Measurements from ENCODE around the gene PDGFC.
A peak's percentile ranks its signal among the peaks of the same experiment; 100 is the strongest.

PDGFC gene

DNA sequence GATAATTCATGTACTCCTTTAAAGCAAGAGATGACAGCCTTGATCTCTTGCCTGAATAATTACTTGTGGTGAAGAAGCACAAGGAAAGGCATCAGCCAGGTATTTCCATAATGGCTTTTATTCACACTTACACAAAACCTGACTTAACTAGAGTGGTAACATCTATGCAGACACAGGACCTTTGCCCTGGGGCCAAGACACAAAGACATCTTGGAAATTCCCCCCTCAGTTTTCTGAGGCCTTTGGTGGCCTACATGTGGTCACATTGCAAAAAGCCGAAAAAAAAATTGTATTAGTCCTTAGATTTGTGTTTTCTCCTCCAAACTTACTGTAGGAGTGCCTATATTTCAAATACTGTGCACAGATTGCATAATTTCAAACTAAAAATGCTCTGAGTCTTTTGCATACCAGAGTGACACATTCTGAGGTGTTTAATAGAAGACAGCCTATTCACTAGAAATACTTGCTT lies 172.4 kb downstream of the PDGFC start:
- no peaks in the 10 kb centered on the region for H3K4me1 ChIP-seq (ENCODE audit: control insufficient read depth, low read depth, low read length)
- H4K8ac ChIP-seq (ENCODE audit: low read depth, low read length): no peak overlapping the region
- H3K79me1 ChIP-seq (ENCODE audit: low read length): no peaks in the 10 kb centered on the region
- no peak overlapping the region for H3K4me3 ChIP-seq (ENCODE audit: low read length)
- no peak overlapping the region for H2AK5ac ChIP-seq (ENCODE audit: low read length)
- no peak overlapping the region for H3K23ac ChIP-seq (ENCODE audit: low read length)
- no peak overlapping the region for H3K4me2 ChIP-seq (ENCODE audit: low read length)
- H2BK120ac ChIP-seq (ENCODE audit: low read depth, low read length): no peak overlapping the region
- WGBS (ENCODE audit: extremely low coverage, insufficient coverage, low lambda C conversion rate): no CpG with 5 or more reads among the region's 1 CpG
- H3K27me3 ChIP-seq (ENCODE audit: insufficient read depth, low read length, poor library complexity): no peaks in the 10 kb centered on the region
- no peaks in the 10 kb centered on the region for H3K36me3 ChIP-seq (ENCODE audit: control insufficient read depth, insufficient read depth, low read length)
- DNase-seq: peak; percentile 31
- H4K5ac ChIP-seq (ENCODE audit: low read length): no peak overlapping the region
- no peak overlapping the region for H3K56ac ChIP-seq (ENCODE audit: low read length)
- H3K4ac ChIP-seq (ENCODE audit: low read depth, low read length): no peak overlapping the region
- no peak overlapping the region for H2BK15ac ChIP-seq (replicated peaks; ENCODE audit: low read depth)
- no peak overlapping the region for H3K9ac ChIP-seq (ENCODE audit: low read length)
- H3K27ac ChIP-seq (ENCODE audit: low read depth, low read length): no peak overlapping the region
- no peak overlapping the region for H3K18ac ChIP-seq (ENCODE audit: low read length)
- no peaks in the 10 kb centered on the region for H3K79me2 ChIP-seq (ENCODE audit: control insufficient read depth, insufficient read depth, low read length)
- H2BK5ac ChIP-seq (ENCODE audit: low read length): no peak overlapping the region

DNA sequence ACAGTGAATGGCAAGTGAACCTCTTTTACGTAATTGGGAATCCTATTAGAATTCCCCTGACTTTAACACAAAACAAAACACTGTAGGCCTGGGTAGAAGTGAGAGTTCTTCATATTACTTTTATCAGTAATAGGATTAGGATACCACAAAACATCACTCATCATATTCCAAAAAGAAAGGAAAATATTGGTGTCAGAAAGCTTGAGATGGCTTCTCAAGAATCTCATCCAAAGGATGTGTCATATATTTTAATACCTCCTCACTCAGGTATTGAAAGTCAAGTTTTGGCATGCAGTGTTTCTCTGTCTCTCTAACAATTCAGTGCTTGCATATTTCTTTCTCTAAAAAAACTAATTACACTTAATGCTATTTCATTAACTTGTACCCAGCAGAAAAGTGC lies 173.2 kb downstream of the PDGFC start:
- H3K23ac ChIP-seq (ENCODE audit: low read length): no peak overlapping the region
- H3K36me3 ChIP-seq (ENCODE audit: control insufficient read depth, insufficient read depth, low read length): no peaks in the 10 kb centered on the region
- no peak overlapping the region for H3K56ac ChIP-seq (ENCODE audit: low read length)
- no peaks in the 10 kb centered on the region for H3K4me1 ChIP-seq (ENCODE audit: control insufficient read depth, low read depth, low read length)
- no peak overlapping the region for H2BK15ac ChIP-seq (replicated peaks; ENCODE audit: low read depth)
- H2BK5ac ChIP-seq (ENCODE audit: low read length): no peak overlapping the region
- no peaks in the 10 kb centered on the region for H3K79me2 ChIP-seq (ENCODE audit: control insufficient read depth, insufficient read depth, low read length)
- no peak overlapping the region for H2AK5ac ChIP-seq (ENCODE audit: low read length)
- H3K4ac ChIP-seq (ENCODE audit: low read depth, low read length): no peak overlapping the region
- H3K27me3 ChIP-seq (ENCODE audit: insufficient read depth, low read length, poor library complexity): no peaks in the 10 kb centered on the region
- no peak overlapping the region for H3K18ac ChIP-seq (ENCODE audit: low read length)
- WGBS (ENCODE audit: extremely low coverage, insufficient coverage, low lambda C conversion rate): no CpG with 5 or more reads among the region's 1 CpG
- no peak overlapping the region for H3K4me3 ChIP-seq (ENCODE audit: low read length)
- no peak overlapping the region for H3K9ac ChIP-seq (ENCODE audit: low read length)
- H4K8ac ChIP-seq (ENCODE audit: low read depth, low read length): no peak overlapping the region
- no peaks in the 10 kb centered on the region for H3K79me1 ChIP-seq (ENCODE audit: low read length)
- no peak overlapping the region for H3K4me2 ChIP-seq (ENCODE audit: low read length)
- H4K5ac ChIP-seq (ENCODE audit: low read length): no peak overlapping the region
- no peak for DNase-seq
- no peak overlapping the region for H3K27ac ChIP-seq (ENCODE audit: low read depth, low read length)
- H2BK120ac ChIP-seq (ENCODE audit: low read depth, low read length): no peak overlapping the region

DNA sequence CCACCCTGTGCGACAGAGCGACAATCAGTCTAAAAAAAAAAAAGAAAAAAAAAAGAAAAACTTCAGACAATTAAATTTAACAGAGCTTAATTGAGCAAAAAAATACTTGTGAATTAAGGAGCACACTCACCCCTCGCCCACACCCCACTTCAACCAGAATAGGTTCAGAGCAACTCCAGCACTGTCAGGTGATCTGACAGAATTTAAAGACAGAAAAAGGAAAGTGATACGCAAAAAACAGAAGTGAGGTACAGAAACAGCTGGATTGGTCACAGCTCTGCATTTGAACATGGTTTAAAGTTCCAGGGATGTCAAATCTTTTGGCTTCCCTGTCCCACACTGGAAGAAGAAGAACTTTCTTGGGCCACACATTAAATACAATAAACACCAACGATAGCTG lies 174.4 kb downstream of the PDGFC start:
- no peak overlapping the region for H3K4me3 ChIP-seq (ENCODE audit: low read length)
- H2BK15ac ChIP-seq (replicated peaks; ENCODE audit: low read depth): no peak overlapping the region
- WGBS (ENCODE audit: extremely low coverage, insufficient coverage, low lambda C conversion rate): no CpG with 5 or more reads among the region's 5 CpGs
- H3K18ac ChIP-seq (ENCODE audit: low read length): no peak overlapping the region
- no peak overlapping the region for H3K23ac ChIP-seq (ENCODE audit: low read length)
- H3K4me1 ChIP-seq (ENCODE audit: control insufficient read depth, low read depth, low read length): no peaks in the 10 kb centered on the region
- no peak overlapping the region for H3K9ac ChIP-seq (ENCODE audit: low read length)
- H3K56ac ChIP-seq (ENCODE audit: low read length): no peak overlapping the region
- no peaks in the 10 kb centered on the region for H3K36me3 ChIP-seq (ENCODE audit: control insufficient read depth, insufficient read depth, low read length)
- no peak overlapping the region for H4K5ac ChIP-seq (ENCODE audit: low read length)
- no peak overlapping the region for H2BK120ac ChIP-seq (ENCODE audit: low read depth, low read length)
- no peak overlapping the region for H3K4ac ChIP-seq (ENCODE audit: low read depth, low read length)
- no peak overlapping the region for H3K27ac ChIP-seq (ENCODE audit: low read depth, low read length)
- H3K79me2 ChIP-seq (ENCODE audit: control insufficient read depth, insufficient read depth, low read length): no peaks in the 10 kb centered on the region
- no peak overlapping the region for H2BK5ac ChIP-seq (ENCODE audit: low read length)
- no peaks in the 10 kb centered on the region for H3K79me1 ChIP-seq (ENCODE audit: low read length)
- no peak overlapping the region for H2AK5ac ChIP-seq (ENCODE audit: low read length)
- no peak overlapping the region for H3K4me2 ChIP-seq (ENCODE audit: low read length)
- H4K8ac ChIP-seq (ENCODE audit: low read depth, low read length): no peak overlapping the region
- H3K27me3 ChIP-seq (ENCODE audit: insufficient read depth, low read length, poor library complexity): no peaks in the 10 kb centered on the region
- DNase-seq: no peak

DNA sequence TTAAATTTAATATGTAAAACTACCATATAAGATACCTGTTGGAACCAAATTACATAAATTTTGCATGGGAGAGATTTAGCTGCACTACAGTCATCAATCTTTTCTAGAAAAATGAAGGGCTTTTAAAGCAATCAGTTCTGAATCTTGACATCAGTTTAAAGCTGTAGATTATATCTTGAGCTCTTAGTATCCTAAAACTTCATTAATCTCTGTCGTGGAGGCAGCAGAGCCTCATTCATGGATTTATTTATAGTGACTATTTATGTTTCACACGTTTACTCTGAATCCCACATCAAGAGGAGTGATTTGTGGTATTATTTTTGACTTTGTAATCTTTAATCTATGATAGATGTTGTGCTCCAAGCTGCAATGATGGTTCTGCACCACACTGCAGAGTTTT lies 175.9 kb downstream of the PDGFC start:
- H4K8ac ChIP-seq (ENCODE audit: low read depth, low read length): no peak overlapping the region
- no peak overlapping the region for H3K9ac ChIP-seq (ENCODE audit: low read length)
- no peaks in the 10 kb centered on the region for H3K4me1 ChIP-seq (ENCODE audit: control insufficient read depth, low read depth, low read length)
- no peak overlapping the region for H2AK5ac ChIP-seq (ENCODE audit: low read length)
- H3K18ac ChIP-seq (ENCODE audit: low read length): no peak overlapping the region
- H3K79me1 ChIP-seq (ENCODE audit: low read length): no peaks in the 10 kb centered on the region
- H2BK120ac ChIP-seq (ENCODE audit: low read depth, low read length): no peak overlapping the region
- no peak overlapping the region for H2BK15ac ChIP-seq (replicated peaks; ENCODE audit: low read depth)
- H3K27ac ChIP-seq (ENCODE audit: low read depth, low read length): no peak overlapping the region
- no peak overlapping the region for H4K5ac ChIP-seq (ENCODE audit: low read length)
- no peaks in the 10 kb centered on the region for H3K36me3 ChIP-seq (ENCODE audit: control insufficient read depth, insufficient read depth, low read length)
- no peak overlapping the region for H3K56ac ChIP-seq (ENCODE audit: low read length)
- no peak overlapping the region for H3K23ac ChIP-seq (ENCODE audit: low read length)
- no peak overlapping the region for H3K4ac ChIP-seq (ENCODE audit: low read depth, low read length)
- DNase-seq: no peak
- no peak overlapping the region for H2BK5ac ChIP-seq (ENCODE audit: low read length)
- no peaks in the 10 kb centered on the region for H3K27me3 ChIP-seq (ENCODE audit: insufficient read depth, low read length, poor library complexity)
- no peak overlapping the region for H3K4me3 ChIP-seq (ENCODE audit: low read length)
- no peaks in the 10 kb centered on the region for H3K79me2 ChIP-seq (ENCODE audit: control insufficient read depth, insufficient read depth, low read length)
- no CpG with 5 or more reads among the region's 2 CpGs for WGBS (ENCODE audit: extremely low coverage, insufficient coverage, low lambda C conversion rate)
- no peak overlapping the region for H3K4me2 ChIP-seq (ENCODE audit: low read length)

DNA sequence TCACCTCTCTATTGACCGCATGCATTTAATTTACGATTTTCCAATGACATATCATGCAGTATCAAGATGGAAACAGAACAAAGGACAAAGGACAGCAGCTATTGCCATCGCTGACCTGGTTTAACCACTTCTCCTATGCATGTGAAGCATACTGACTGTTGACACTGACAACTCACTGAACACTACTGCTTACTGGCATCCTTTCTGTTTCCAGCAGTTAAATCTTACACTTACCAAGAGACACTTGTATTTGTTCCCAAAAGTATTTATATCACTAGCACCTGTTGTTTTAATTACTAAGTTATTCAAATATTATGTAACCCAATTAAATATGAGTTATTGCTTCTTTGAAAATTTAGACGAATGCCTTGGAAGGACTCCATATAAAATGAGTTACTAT lies 176.7 kb downstream of the PDGFC start:
- H3K9ac ChIP-seq (ENCODE audit: low read length): no peak overlapping the region
- H2AK5ac ChIP-seq (ENCODE audit: low read length): no peak overlapping the region
- no peaks in the 10 kb centered on the region for H3K79me2 ChIP-seq (ENCODE audit: control insufficient read depth, insufficient read depth, low read length)
- no peak overlapping the region for H3K27ac ChIP-seq (ENCODE audit: low read depth, low read length)
- DNase-seq: no peak
- H2BK15ac ChIP-seq (replicated peaks; ENCODE audit: low read depth): no peak overlapping the region
- no peaks in the 10 kb centered on the region for H3K79me1 ChIP-seq (ENCODE audit: low read length)
- H3K23ac ChIP-seq (ENCODE audit: low read length): no peak overlapping the region
- no peak overlapping the region for H4K5ac ChIP-seq (ENCODE audit: low read length)
- no peak overlapping the region for H2BK120ac ChIP-seq (ENCODE audit: low read depth, low read length)
- H3K4me1 ChIP-seq (ENCODE audit: control insufficient read depth, low read depth, low read length): no peaks in the 10 kb centered on the region
- H3K36me3 ChIP-seq (ENCODE audit: control insufficient read depth, insufficient read depth, low read length): no peaks in the 10 kb centered on the region
- no peak overlapping the region for H2BK5ac ChIP-seq (ENCODE audit: low read length)
- H3K27me3 ChIP-seq (ENCODE audit: insufficient read depth, low read length, poor library complexity): no peaks in the 10 kb centered on the region
- no peak overlapping the region for H4K8ac ChIP-seq (ENCODE audit: low read depth, low read length)
- no peak overlapping the region for H3K4me2 ChIP-seq (ENCODE audit: low read length)
- no CpG with 5 or more reads among the region's 4 CpGs for WGBS (ENCODE audit: extremely low coverage, insufficient coverage, low lambda C conversion rate)
- no peak overlapping the region for H3K56ac ChIP-seq (ENCODE audit: low read length)
- no peak overlapping the region for H3K4ac ChIP-seq (ENCODE audit: low read depth, low read length)
- no peak overlapping the region for H3K18ac ChIP-seq (ENCODE audit: low read length)
- H3K4me3 ChIP-seq (ENCODE audit: low read length): no peak overlapping the region

DNA sequence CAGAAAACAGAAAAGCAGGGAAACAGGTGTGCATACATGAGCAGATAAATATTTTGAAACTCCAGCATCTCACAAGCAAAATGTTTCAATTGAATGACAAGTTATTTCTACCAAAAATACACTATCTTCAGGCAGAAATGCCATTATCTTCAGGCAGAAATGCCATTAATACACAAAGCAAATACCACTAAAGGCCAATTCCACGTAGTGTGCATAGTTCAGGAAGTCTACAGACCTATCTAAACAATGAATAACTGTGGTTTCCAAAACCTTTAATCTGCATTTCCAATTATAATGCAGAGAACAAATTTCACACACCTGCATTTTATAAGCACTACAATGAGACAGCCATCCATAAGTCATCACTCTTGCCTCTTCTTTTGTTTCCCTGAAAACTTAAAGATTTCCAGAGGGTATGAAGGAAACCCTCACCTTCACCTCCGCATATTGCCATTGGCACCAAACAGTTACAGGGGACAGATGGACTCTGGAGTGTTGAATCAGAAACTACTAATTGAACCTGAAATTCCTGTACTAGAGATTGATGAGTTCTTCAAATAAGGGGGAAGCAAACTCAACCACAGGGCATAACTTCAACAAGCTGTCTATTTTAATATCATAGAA lies 179.0 kb downstream of the PDGFC start:
- Histone ChIP-seq H3K4ac (ENCODE audit: low read depth, low read length) (no peak overlapping the region), H2BK120ac (ENCODE audit: low read depth, low read length) (no peak overlapping the region), H3K18ac (ENCODE audit: low read length) (no peak overlapping the region), H3K79me1 (ENCODE audit: low read length) (no peaks in the 10 kb centered on the region), H2BK15ac (replicated peaks; ENCODE audit: low read depth) (no peak overlapping the region), H4K5ac (ENCODE audit: low read length) (no peak overlapping the region), H3K79me2 (ENCODE audit: control insufficient read depth, insufficient read depth, low read length) (no peaks in the 10 kb centered on the region), H3K56ac (ENCODE audit: low read length) (no peak overlapping the region), H3K23ac (ENCODE audit: low read length) (no peak overlapping the region), H4K8ac (ENCODE audit: low read depth, low read length) (no peak overlapping the region), H3K27me3 (ENCODE audit: insufficient read depth, low read length, poor library complexity) (no peaks in the 10 kb centered on the region), H2AK5ac (ENCODE audit: low read length) (no peak overlapping the region), H3K36me3 (ENCODE audit: control insufficient read depth, insufficient read depth, low read length) (no peaks in the 10 kb centered on the region), H3K4me3 (ENCODE audit: low read length) (no peak overlapping the region), H3K4me2 (ENCODE audit: low read length) (no peak overlapping the region), H3K4me1 (ENCODE audit: control insufficient read depth, low read depth, low read length) (no peaks in the 10 kb centered on the region), H2BK5ac (ENCODE audit: low read length) (no peak overlapping the region), H3K9ac (ENCODE audit: low read length) (no peak overlapping the region), H3K27ac (ENCODE audit: low read depth, low read length) (no peak overlapping the region)
- no peak for DNase-seq
- WGBS (ENCODE audit: extremely low coverage, insufficient coverage, low lambda C conversion rate): no CpG with 5 or more reads among the region's 2 CpGs
